IMR-90 (cell line): ENCODE results near the gene NFX1. TPM values are rescaled to one million over a fixed set of nuclear protein-coding genes. Genes with fewer than 3 reads are reported as not detected.

Source experiments
- ATAC-seq: fragments of 200-7000 bp; cut with Tn5 transposase; 2 replicates; pipeline ENCODE4 v1.9.1; 2020; ENCODE audit warnings: low read depth, mild to moderate bottlenecking, moderate library complexity
- BruUV-seq: library from RNA; stranded (reverse); fragments of 400-500 nt; replicated peaks from 2 replicates; lab custom pipeline; 2021; lab: Mats Ljungman, UMichigan
- CTCF ChIA-PET: fragments of 300-600 bp; formaldehyde crosslinking; extraction: SDS; loops from one replicate; lab custom pipeline; 2021; ENCODE audit warnings: antibody characterized with exemption; lab: Yijun Ruan, JAX
- POLR2A ChIA-PET: fragments of 300-600 bp; sonication (Branson Sonifier 250); formaldehyde crosslinking; loops from one replicate; lab custom pipeline; 2022; ENCODE audit warnings: antibody characterized with exemption; ENCODE audit not compliant: unreplicated experiment; lab: Charles Lee
- DNase-seq: peaks from one replicate; pipeline ENCODE4 v3.0.0; 2013
- H2AFZ ChIP-seq: replicated peaks from 2 replicates; pipeline ENCODE3; 2013; ENCODE audit warnings: low read length, mild to moderate bottlenecking; ENCODE audit not compliant: poor library complexity
- H2AK5ac ChIP-seq: 2 replicates; pipeline ENCODE4 v1.6.1; 2013; ENCODE audit warnings: low read depth, low read length, inconsistent platforms
- H2AK9ac ChIP-seq: replicated peaks from 2 replicates; pipeline ENCODE3; 2013; ENCODE audit warnings: mild to moderate bottlenecking, low read depth, low read length, moderate library complexity; ENCODE audit not compliant: poor library complexity
- H2BK120ac ChIP-seq: 2 replicates; pipeline ENCODE4 v1.6.1; 2013; ENCODE audit warnings: low read depth, low read length, inconsistent platforms
- H2BK15ac ChIP-seq: 3 replicates; pipeline ENCODE4 v1.6.1; 2013; ENCODE audit warnings: low read depth, low read length, inconsistent platforms
- H2BK20ac ChIP-seq: 2 replicates; pipeline ENCODE4 v1.6.1; 2013; ENCODE audit warnings: low read depth, mild to moderate bottlenecking, inconsistent platforms, low read length, moderate library complexity
- H2BK5ac ChIP-seq: 2 replicates; pipeline ENCODE4 v1.6.1; 2013; ENCODE audit warnings: mild to moderate bottlenecking, low read depth, low read length, inconsistent platforms; ENCODE audit not compliant: poor library complexity, severe bottlenecking
- H3K14ac ChIP-seq: replicated peaks from 2 replicates; pipeline ENCODE4 v1.6.1; 2013; ENCODE audit warnings: low read depth, low read length, inconsistent platforms
- H3K18ac ChIP-seq: 2 replicates; pipeline ENCODE4 v1.6.1; 2013; ENCODE audit warnings: low read depth, low read length, control low read depth
- H3K23ac ChIP-seq: 2 replicates; pipeline ENCODE4 v1.6.1; 2013; ENCODE audit warnings: low read depth, low read length, inconsistent platforms
- H3K27ac ChIP-seq: 2 replicates; pipeline ENCODE4 v1.5.1; 2013; ENCODE audit warnings: mild to moderate bottlenecking, control low read depth, low read length; ENCODE audit not compliant: insufficient read depth
- H3K27me3 ChIP-seq: 2 replicates; pipeline ENCODE4 v1.6.1; 2013; ENCODE audit warnings: low read length; ENCODE audit not compliant: control insufficient read depth, insufficient read depth
- H3K36me3 ChIP-seq: 2 replicates; pipeline ENCODE4 v1.6.1; 2013; ENCODE audit warnings: low read length, mixed read lengths; ENCODE audit not compliant: control insufficient read depth, insufficient read depth
- H3K4ac ChIP-seq: 2 replicates; pipeline ENCODE4 v1.6.1; 2013; ENCODE audit warnings: low read depth, low read length, inconsistent platforms
- H3K4me1 ChIP-seq: 2 replicates; pipeline ENCODE4 v1.6.1; 2013; ENCODE audit warnings: low read length, mixed read lengths; ENCODE audit not compliant: control insufficient read depth, insufficient read depth
- H3K4me2 ChIP-seq: 2 replicates; pipeline ENCODE4 v1.6.1; 2013; ENCODE audit warnings: low read depth, mild to moderate bottlenecking, control low read depth, low read length, moderate library complexity
- H3K4me3 ChIP-seq: 2 replicates; pipeline ENCODE4 v1.5.1; 2013; ENCODE audit warnings: low read depth, mild to moderate bottlenecking, control low read depth, low read length, moderate library complexity; ENCODE audit not compliant: insufficient read depth
- H3K56ac ChIP-seq: 2 replicates; pipeline ENCODE4 v1.6.1; 2013; ENCODE audit warnings: low read length, inconsistent platforms; ENCODE audit not compliant: insufficient read depth; ENCODE audit errors: extremely low read depth
- H3K79me1 ChIP-seq, 2 experiments: 2 replicates each; pipeline ENCODE4 v1.6.1; 2013; ENCODE audit warnings: low read length in 2 of 2, inconsistent platforms in 1 of 2, low read depth in 1 of 2
- H3K9ac ChIP-seq: 2 replicates; pipeline ENCODE4 v1.6.1; 2013; ENCODE audit warnings: low read depth, low read length, control low read depth
- H3K9me1 ChIP-seq: 2 replicates; pipeline ENCODE4 v1.6.1; 2013; ENCODE audit warnings: low read length, inconsistent platforms; ENCODE audit not compliant: insufficient read depth
- H3K9me3 ChIP-seq: 2 replicates; pipeline ENCODE4 v1.6.1; 2013; ENCODE audit warnings: low read length; ENCODE audit not compliant: control insufficient read depth, insufficient read depth
- H4K20me1 ChIP-seq: 2 replicates; pipeline ENCODE4 v1.6.1; 2013; ENCODE audit warnings: low read length, inconsistent platforms; ENCODE audit not compliant: insufficient read depth
- H4K5ac ChIP-seq: 2 replicates; pipeline ENCODE4 v1.6.1; 2013; ENCODE audit warnings: mild to moderate bottlenecking, low read depth, low read length, control low read depth
- H4K8ac ChIP-seq, 2 experiments: 2 replicates each; pipeline ENCODE4 v1.6.1; 2013; ENCODE audit warnings: low read depth in 2 of 2, low read length in 2 of 2, control low read depth in 1 of 2, inconsistent platforms in 1 of 2
- H4K91ac ChIP-seq: 2 replicates; pipeline ENCODE4 v1.6.1; 2013; ENCODE audit warnings: low read depth, low read length, inconsistent platforms; ENCODE audit not compliant: insufficient read depth
- FOS ChIP-seq: fragments of 150-350 bp; IDR thresholded peaks from 2 replicates; pipeline ENCODE4 v1.6.1; 2016; ENCODE audit warnings: low read depth, low read length
- MAFK ChIP-seq: IDR thresholded peaks from 2 replicates; pipeline ENCODE4 v1.6.1; 2012; ENCODE audit warnings: low read depth, low read length, improper control_type of control experiment
- MAZ ChIP-seq: IDR thresholded peaks from 2 replicates; pipeline ENCODE4 v1.6.1; 2012; ENCODE audit warnings: low read depth, mild to moderate bottlenecking, low read length, improper control_type of control experiment, moderate library complexity, borderline replicate concordance
- MXI1 ChIP-seq: IDR thresholded peaks from 2 replicates; pipeline ENCODE4 v1.6.1; 2012; ENCODE audit warnings: low read depth, mild to moderate bottlenecking, low read length, moderate library complexity, borderline replicate concordance
- POLR2A ChIP-seq: IDR thresholded peaks from 2 replicates; pipeline ENCODE4 v1.6.1; 2012; ENCODE audit warnings: mild to moderate bottlenecking, low read depth, low read length
- RCOR1 ChIP-seq: IDR thresholded peaks from 2 replicates; pipeline ENCODE4 v1.6.1; 2012; ENCODE audit warnings: mild to moderate bottlenecking, low read length, improper control_type of control experiment; ENCODE audit not compliant: insufficient replicate concordance
- RFX5 ChIP-seq: IDR thresholded peaks from 2 replicates; pipeline ENCODE4 v1.8.0; 2012; ENCODE audit warnings: low read depth, mild to moderate bottlenecking, low read length, moderate library complexity
- WGBS, 2 experiments: methylation state at CpG; one replicate each; pipeline versions ENCODE4 v1.1.5 to v1.1.7; 2013; ENCODE audit warnings: missing lambda C conversion rate in 2 of 2; ENCODE audit not compliant: insufficient read length in 1 of 2; ENCODE audit errors: extremely low coverage in 2 of 2; 5-methylcytosine and 5-hydroxymethylcytosine counted together
- dilution Hi-C: fragments of 300-500 bp; cut with HindIII; formaldehyde crosslinking; loops from one replicate; pipeline ENCODE4 v1.14.3; 2018; ENCODE audit warnings: low sequenced_read_pairs; ENCODE audit not compliant: unreplicated experiment
- in situ Hi-C: fragments of 300-500 bp; cut with MboI; formaldehyde crosslinking; loops from 3 replicates; pipeline ENCODE4 v1.14.3; 2019; ENCODE audit warnings: low sequenced_read_pairs, inconsistent platforms, mixed read lengths
- intact Hi-C: fragments of 100-400 bp; cut with micrococcal nuclease; formaldehyde crosslinking; loops from 2 replicates; pipeline ENCODE4 v1.10.0; 2022
- polyA plus RNA-seq, 3 experiments: library from polyadenylated mRNA; depleted of rRNA; stranded (reverse); fragments of >200 nt; gene quantifications; 2 replicates each; pipeline ENCODE4 v1.2.3, GENCODE V29; 2012; ENCODE audit warnings: low replicate concordance in 1 of 3
- total RNA-seq: library from RNA; depleted of rRNA; stranded (reverse); fragments of >200 nt; gene quantifications from 2 replicates; pipeline ENCODE4 v1.2.3, GENCODE V29; 2012
- TF ChIP-seq, protein P1 (sequence below): conservative IDR thresholded peaks from 2 replicates; pipeline ENCODE4 v1.5.1; 2012; ENCODE audit warnings: mild to moderate bottlenecking, low read depth, low read length, improper control_type of control experiment
- TF ChIP-seq, protein P2 (sequence below): fragments of 150-350 bp; IDR thresholded peaks from 2 replicates; pipeline ENCODE4 v1.6.1; 2017; ENCODE audit warnings: mild to moderate bottlenecking, antibody characterized with exemption, low read length, low read depth
- TF ChIP-seq, protein P3 (sequence below): fragments of 150-350 bp; IDR thresholded peaks from 2 replicates; pipeline ENCODE4 v1.6.1; 2016; ENCODE audit warnings: low read depth, mild to moderate bottlenecking, low read length, moderate library complexity, borderline replicate concordance

NFX1 gene
- total and polyA plus RNA-seq, 2 of the 4 experiments (the other 2 are of a cell fraction): 27.0 to 36.0 TPM

DNA sequence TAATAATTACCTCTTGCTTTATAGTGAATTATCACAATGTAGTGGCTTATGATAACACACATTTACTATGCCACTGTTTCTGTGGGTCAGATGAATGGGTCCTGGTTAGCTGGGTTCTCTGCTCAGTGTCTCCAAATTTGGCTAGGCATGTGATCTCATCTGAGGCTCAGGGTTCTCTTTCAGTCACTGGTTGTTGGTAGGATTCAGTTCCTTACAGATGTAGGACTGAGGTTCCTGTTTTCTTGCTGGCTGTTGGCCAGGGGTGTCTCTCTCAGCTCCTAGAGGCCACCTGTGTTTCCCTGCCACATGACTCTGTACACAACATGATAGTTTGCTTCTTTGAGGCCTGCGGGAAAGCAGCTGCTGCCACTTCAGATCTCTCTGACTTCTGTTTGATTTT is 7.1 kb downstream of the NFX1 start:
- peak overlapping the region in 1 of 2 experiments; percentile 2; a peak in 1 of 4 replicates for H4K8ac ChIP-seq
- H3K4me1 ChIP-seq: peaks cover 5% of the 10 kb centered on the region; the same call in 1 of the 2 replicates
- H2BK5ac ChIP-seq: peak overlapping the region; percentile 82
- H2AK9ac ChIP-seq: no peak overlapping the region
- no peak overlapping the region for H2AFZ ChIP-seq
- ChIA-PET POLR2A (no interaction called here), CTCF (no interaction called here)
- no peaks in the 10 kb centered on the region for H3K9me3 ChIP-seq
- peaks cover 44 to 81% of the 10 kb centered on the region in 2 experiments for H3K79me1 ChIP-seq
- TF ChIP-seq MAFK (no peak), MXI1 (no peak), POLR2A (no peak), RFX5 (no peak), MAZ (no peak), FOS (no peak), RCOR1 (no peak)
- TF ChIP-seq, protein P1, sequence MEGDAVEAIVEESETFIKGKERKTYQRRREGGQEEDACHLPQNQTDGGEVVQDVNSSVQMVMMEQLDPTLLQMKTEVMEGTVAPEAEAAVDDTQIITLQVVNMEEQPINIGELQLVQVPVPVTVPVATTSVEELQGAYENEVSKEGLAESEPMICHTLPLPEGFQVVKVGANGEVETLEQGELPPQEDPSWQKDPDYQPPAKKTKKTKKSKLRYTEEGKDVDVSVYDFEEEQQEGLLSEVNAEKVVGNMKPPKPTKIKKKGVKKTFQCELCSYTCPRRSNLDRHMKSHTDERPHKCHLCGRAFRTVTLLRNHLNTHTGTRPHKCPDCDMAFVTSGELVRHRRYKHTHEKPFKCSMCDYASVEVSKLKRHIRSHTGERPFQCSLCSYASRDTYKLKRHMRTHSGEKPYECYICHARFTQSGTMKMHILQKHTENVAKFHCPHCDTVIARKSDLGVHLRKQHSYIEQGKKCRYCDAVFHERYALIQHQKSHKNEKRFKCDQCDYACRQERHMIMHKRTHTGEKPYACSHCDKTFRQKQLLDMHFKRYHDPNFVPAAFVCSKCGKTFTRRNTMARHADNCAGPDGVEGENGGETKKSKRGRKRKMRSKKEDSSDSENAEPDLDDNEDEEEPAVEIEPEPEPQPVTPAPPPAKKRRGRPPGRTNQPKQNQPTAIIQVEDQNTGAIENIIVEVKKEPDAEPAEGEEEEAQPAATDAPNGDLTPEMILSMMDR: no peak
- TF ChIP-seq, protein P2, sequence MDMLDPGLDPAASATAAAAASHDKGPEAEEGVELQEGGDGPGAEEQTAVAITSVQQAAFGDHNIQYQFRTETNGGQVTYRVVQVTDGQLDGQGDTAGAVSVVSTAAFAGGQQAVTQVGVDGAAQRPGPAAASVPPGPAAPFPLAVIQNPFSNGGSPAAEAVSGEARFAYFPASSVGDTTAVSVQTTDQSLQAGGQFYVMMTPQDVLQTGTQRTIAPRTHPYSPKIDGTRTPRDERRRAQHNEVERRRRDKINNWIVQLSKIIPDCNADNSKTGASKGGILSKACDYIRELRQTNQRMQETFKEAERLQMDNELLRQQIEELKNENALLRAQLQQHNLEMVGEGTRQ: no peak
- TF ChIP-seq, protein P3, sequence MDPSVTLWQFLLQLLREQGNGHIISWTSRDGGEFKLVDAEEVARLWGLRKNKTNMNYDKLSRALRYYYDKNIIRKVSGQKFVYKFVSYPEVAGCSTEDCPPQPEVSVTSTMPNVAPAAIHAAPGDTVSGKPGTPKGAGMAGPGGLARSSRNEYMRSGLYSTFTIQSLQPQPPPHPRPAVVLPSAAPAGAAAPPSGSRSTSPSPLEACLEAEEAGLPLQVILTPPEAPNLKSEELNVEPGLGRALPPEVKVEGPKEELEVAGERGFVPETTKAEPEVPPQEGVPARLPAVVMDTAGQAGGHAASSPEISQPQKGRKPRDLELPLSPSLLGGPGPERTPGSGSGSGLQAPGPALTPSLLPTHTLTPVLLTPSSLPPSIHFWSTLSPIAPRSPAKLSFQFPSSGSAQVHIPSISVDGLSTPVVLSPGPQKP: no peak
- dilution Hi-C loops (loop anchor here (25.0 kb wide), 1 partner anchor 165 kb away; the partner anchor contains the start of gene NOL6), in situ Hi-C loops (no loop called here), intact Hi-C loops (loop anchor here (10.0 kb wide), 1 partner anchor 57 kb away; no protein-coding TSS in a partner anchor)
- H3K9me1 ChIP-seq: peaks cover 10% of the 10 kb centered on the region
- no peak overlapping the region for H2BK20ac ChIP-seq
- DNase-seq: no peak
- H4K5ac ChIP-seq: peak overlapping the region; percentile 63; the same call in 1 of the 2 replicates
- H3K4ac ChIP-seq: no peak overlapping the region
- ATAC-seq: no peak
- no peak overlapping the region for H2BK120ac ChIP-seq
- peaks cover 51% of the 10 kb centered on the region for H3K36me3 ChIP-seq
- 0 out of 2 replicates have a peak, but pooled peaks cover 4% of the 10 kb centered on the region for H4K20me1 ChIP-seq
- no peak overlapping the region for H2AK5ac ChIP-seq
- WGBS, 2 experiments: no CpG with 5 or more reads among the region's 1 CpG
- no peak overlapping the region for H3K23ac ChIP-seq
- no peaks in the 10 kb centered on the region for H3K27me3 ChIP-seq
- no peak overlapping the region for H2BK15ac ChIP-seq
- no peak overlapping the region for H3K56ac ChIP-seq
- H4K91ac ChIP-seq: no peak overlapping the region
- BruUV-seq: no TSS peak
- H3K14ac ChIP-seq: no peak overlapping the region
- no peak overlapping the region for H3K4me3 ChIP-seq
- H3K27ac ChIP-seq: 0 out of 2 replicates have a peak overlapping the region, but pooled peaks have one; percentile 14
- no peak overlapping the region; the same call in 1 of the 2 replicates for H3K4me2 ChIP-seq
- no peak overlapping the region for H3K9ac ChIP-seq
- H3K18ac ChIP-seq: peak overlapping the region; percentile 6; the same call in 1 of the 2 replicates
